CD14-positive monocyte (primary cell): ENCODE measurements around the gene ZNF592. TPM values are rescaled to one million over a fixed set of nuclear protein-coding genes. Genes with fewer than 3 reads are reported as not detected.

Experiments used
- DNase-seq, 3 donors: peaks; one replicate each; pipeline ENCODE4 v3.0.0-alpha.2; 2011 to 2022
- H2AFZ ChIP-seq: 2 replicates; pipeline ENCODE4 v1.6.0; 2012; ENCODE audit warnings: mild to moderate bottlenecking, low read depth, low read length, inconsistent platforms; ENCODE audit not compliant: insufficient read depth, poor library complexity, severe bottlenecking
- H3K27ac ChIP-seq, 2 donors: 1 replicate in 1 of 2; 2 replicates in 1 of 2; pipeline ENCODE4 v1.5.1; 2012 to 2013; ENCODE audit warnings: low read length in 2 of 2, control low read depth in 1 of 2, inconsistent platforms in 1 of 2, low read depth in 1 of 2, mild to moderate bottlenecking in 1 of 2
- H3K27me3 ChIP-seq, 2 donors: one replicate each; pipeline versions ENCODE4 v1.6.0 to v1.6.1; 2011 to 2013; ENCODE audit warnings: low read length in 2 of 2; ENCODE audit not compliant: control insufficient read depth in 2 of 2, insufficient read depth in 2 of 2
- H3K36me3 ChIP-seq, 2 donors: replicated peaks in 1 of 2; 1 replicate in 1 of 2; 2 replicates in 1 of 2; pipeline versions ENCODE4 v1.5.1 to v1.6.1; 2012 to 2013; ENCODE audit warnings: low read length in 2 of 2, control low read depth in 1 of 2, inconsistent platforms in 1 of 2, mild to moderate bottlenecking in 1 of 2; ENCODE audit not compliant: insufficient read depth in 2 of 2, control insufficient read depth in 1 of 2
- H3K4me1 ChIP-seq, 2 donors: 1 replicate in 1 of 2; 2 replicates in 1 of 2; pipeline versions ENCODE4 v1.5.1 to v1.6.1; 2012 to 2013; ENCODE audit warnings: low read length in 2 of 2, control low read depth in 1 of 2, inconsistent platforms in 1 of 2, mild to moderate bottlenecking in 1 of 2, moderate library complexity in 1 of 2; ENCODE audit not compliant: insufficient read depth in 2 of 2, control insufficient read depth in 1 of 2
- H3K4me2 ChIP-seq: replicated peaks from 2 replicates; pipeline ENCODE3; 2012; ENCODE audit warnings: low read length, moderate library complexity, mild to moderate bottlenecking; ENCODE audit not compliant: poor library complexity, severe bottlenecking; ENCODE audit errors: extremely low read depth
- H3K4me3 ChIP-seq, 3 experiments: fragments of 200-600 bp in 1 of 3; sonication (generic) in 1 of 3; replicated peaks in 1 of 3; 1 replicate in 2 of 3; 2 replicates in 1 of 3; pipeline ENCODE4 v1.5.1; 2011 to 2013; ENCODE audit warnings: low read length in 3 of 3, mild to moderate bottlenecking in 3 of 3, control low read depth in 2 of 3, low read depth in 2 of 3, inconsistent platforms in 1 of 3, moderate library complexity in 1 of 3
- H3K79me2 ChIP-seq: 2 replicates; pipeline ENCODE4 v1.6.0; 2012; ENCODE audit warnings: mild to moderate bottlenecking, control low read depth, inconsistent platforms, low read length, moderate library complexity; ENCODE audit not compliant: insufficient read depth
- H3K9ac ChIP-seq: 2 replicates; pipeline ENCODE4 v1.6.0; 2017; ENCODE audit warnings: low read length, mild to moderate bottlenecking; ENCODE audit not compliant: insufficient read depth, poor library complexity, severe bottlenecking
- H3K9me3 ChIP-seq, 2 donors: replicated peaks in 1 of 2; 1 replicate in 1 of 2; 2 replicates in 1 of 2; pipeline versions ENCODE4 v1.5.1 to v1.6.1; 2012 to 2013; ENCODE audit warnings: low read length in 2 of 2, control low read depth in 1 of 2; ENCODE audit not compliant: control insufficient read depth in 1 of 2, insufficient read depth in 1 of 2
- H4K20me1 ChIP-seq: 2 replicates; pipeline ENCODE4 v1.6.0; 2012; ENCODE audit warnings: mild to moderate bottlenecking, low read length, control low read depth, moderate library complexity; ENCODE audit not compliant: insufficient read depth
- H3K27ac Mint-ChIP-seq, 7 donors: one replicate each; pipeline ENCODE4 v1.8.0; 2020; ENCODE audit warnings: mild to moderate bottlenecking in 7 of 7, mixed read lengths in 7 of 7, moderate library complexity in 6 of 7, inconsistent platforms in 2 of 7
- H3K27me3 Mint-ChIP-seq, 3 donors: one replicate each; pipeline ENCODE4 v1.8.0; 2021 to 2022; ENCODE audit warnings: low read depth in 3 of 3, mild to moderate bottlenecking in 3 of 3, mixed read lengths in 3 of 3, moderate library complexity in 3 of 3, inconsistent platforms in 1 of 3
- H3K36me3 Mint-ChIP-seq, 2 donors: one replicate each; pipeline ENCODE4 v1.8.0; 2020; ENCODE audit warnings: mixed read lengths in 2 of 2, inconsistent platforms in 1 of 2, mild to moderate bottlenecking in 1 of 2
- H3K4me1 Mint-ChIP-seq: one replicate; pipeline ENCODE4 v1.8.0; 2020; ENCODE audit warnings: mild to moderate bottlenecking, mixed read lengths
- H3K4me3 Mint-ChIP-seq, 2 donors: one replicate each; pipeline ENCODE4 v1.8.0; 2020; ENCODE audit warnings: mild to moderate bottlenecking in 2 of 2, mixed read lengths in 2 of 2, moderate library complexity in 1 of 2
- H3K9me3 Mint-ChIP-seq, 7 donors: one replicate each; pipeline ENCODE4 v1.8.0; 2020 to 2022; ENCODE audit warnings: mixed read lengths in 7 of 7, mild to moderate bottlenecking in 6 of 7, moderate library complexity in 6 of 7, inconsistent platforms in 2 of 7
- WGBS: methylation state at CpG from one replicate; pipeline ENCODE4 v1.1.5; 2013; ENCODE audit warnings: missing lambda C conversion rate; ENCODE audit not compliant: insufficient coverage; 5-methylcytosine and 5-hydroxymethylcytosine counted together
- intact Hi-C, 2 donors: fragments of 100-400 bp; cut with micrococcal nuclease; formaldehyde crosslinking; loops; one replicate each; pipeline versions ENCODE4 v1.15.0 to v1.15.1; 2023
- polyA plus RNA-seq, 3 donors: library from polyadenylated mRNA; depleted of rRNA in 1 of 3; unstranded in 2 of 3; stranded (reverse) in 1 of 3; fragments of 300-500 nt in 2 of 3; fragments of >200 nt in 1 of 3; fragmentation: Illumina TruSeq in 2 of 3; gene quantifications; 1 replicate in 2 of 3; 2 replicates in 1 of 3; pipeline ENCODE4 v1.2.3, GENCODE V29; 2012 to 2021
- TF ChIP-seq, protein P1 (sequence below): fragments of 200-600 bp; IDR thresholded peaks from one replicate; pipeline ENCODE4 v1.8.0; 2022; ENCODE audit warnings: antibody characterized with exemption, mild to moderate bottlenecking

The ZNF592 gene
- polyA plus RNA-seq, 3 donors = 2.8 to 43.6 (median 5.0) TPM

DNA sequence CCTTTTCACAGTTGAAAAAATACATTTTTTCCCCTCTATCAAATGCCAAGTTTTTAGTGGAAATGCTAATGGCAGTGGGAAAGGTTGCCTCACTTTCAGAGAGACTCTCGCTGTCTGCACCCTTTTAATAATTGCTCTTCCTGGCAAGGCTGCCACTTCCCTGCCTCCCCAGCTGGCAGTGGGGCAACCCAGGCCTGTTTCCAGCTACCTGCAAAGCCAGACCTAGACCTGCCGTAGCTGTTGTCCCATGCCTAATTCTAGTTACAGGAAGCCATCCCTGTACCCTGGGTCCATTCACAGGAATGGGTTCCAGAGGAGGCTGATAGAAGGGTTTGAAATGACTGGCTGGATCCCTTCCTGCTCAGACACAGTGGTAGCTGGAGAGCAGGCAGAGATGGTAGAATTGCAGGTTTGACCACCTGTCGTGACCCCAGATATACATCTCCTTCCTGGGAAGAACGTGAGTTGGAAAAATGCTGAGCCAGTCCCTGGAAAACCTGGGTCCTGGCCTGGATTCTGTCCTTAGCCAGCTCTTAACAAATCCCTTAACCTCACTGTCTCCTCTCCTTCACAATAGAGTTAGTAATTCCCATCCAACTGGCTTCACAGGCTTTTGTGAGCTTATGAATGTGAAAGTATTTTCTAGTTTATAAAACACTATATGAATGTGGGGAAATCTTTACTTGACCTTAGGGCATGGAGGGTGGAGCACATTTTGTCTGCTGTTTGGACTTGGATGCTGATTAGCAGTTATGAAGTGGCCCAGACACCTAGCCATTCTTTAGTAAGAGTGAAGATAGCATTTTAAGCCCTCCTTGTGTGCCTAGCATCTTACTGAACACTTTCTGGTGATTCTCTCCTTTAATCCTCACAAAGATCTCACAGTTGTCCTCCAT lies 55.9 kb downstream of the ZNF592 start:
- H3K27me3 ChIP-seq = no peaks in the 10 kb centered on the region
- H2AFZ ChIP-seq = no peak overlapping the region
- H3K4me1 ChIP-seq = no peaks in the 10 kb centered on the region
- peaks cover 3% of the 10 kb centered on the region for H3K79me2 ChIP-seq
- no peak overlapping the region for H3K4me2 ChIP-seq
- no peaks in the 10 kb centered on the region for H3K9me3 ChIP-seq
- H3K27ac ChIP-seq = no peak overlapping the region
- peaks cover 59 to 82% of the 10 kb centered on the region in 2 donors for H3K36me3 Mint-ChIP-seq
- H3K4me1 Mint-ChIP-seq = no peaks in the 10 kb centered on the region
- 93% methylated on average over 2 of the region's 4 CpGs for WGBS
- H3K9ac ChIP-seq = no peak overlapping the region
- H3K4me3 Mint-ChIP-seq = no peak overlapping the region
- no peak for DNase-seq
- TF ChIP-seq, protein P1, sequence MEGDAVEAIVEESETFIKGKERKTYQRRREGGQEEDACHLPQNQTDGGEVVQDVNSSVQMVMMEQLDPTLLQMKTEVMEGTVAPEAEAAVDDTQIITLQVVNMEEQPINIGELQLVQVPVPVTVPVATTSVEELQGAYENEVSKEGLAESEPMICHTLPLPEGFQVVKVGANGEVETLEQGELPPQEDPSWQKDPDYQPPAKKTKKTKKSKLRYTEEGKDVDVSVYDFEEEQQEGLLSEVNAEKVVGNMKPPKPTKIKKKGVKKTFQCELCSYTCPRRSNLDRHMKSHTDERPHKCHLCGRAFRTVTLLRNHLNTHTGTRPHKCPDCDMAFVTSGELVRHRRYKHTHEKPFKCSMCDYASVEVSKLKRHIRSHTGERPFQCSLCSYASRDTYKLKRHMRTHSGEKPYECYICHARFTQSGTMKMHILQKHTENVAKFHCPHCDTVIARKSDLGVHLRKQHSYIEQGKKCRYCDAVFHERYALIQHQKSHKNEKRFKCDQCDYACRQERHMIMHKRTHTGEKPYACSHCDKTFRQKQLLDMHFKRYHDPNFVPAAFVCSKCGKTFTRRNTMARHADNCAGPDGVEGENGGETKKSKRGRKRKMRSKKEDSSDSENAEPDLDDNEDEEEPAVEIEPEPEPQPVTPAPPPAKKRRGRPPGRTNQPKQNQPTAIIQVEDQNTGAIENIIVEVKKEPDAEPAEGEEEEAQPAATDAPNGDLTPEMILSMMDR = no peak
- peak overlapping the region in 3 of 7 donors; percentile 7 to 55 (median 33) for H3K27ac Mint-ChIP-seq
- no peaks in the 10 kb centered on the region for H3K9me3 Mint-ChIP-seq
- H3K27me3 Mint-ChIP-seq = no peaks in the 10 kb centered on the region
- H3K4me3 ChIP-seq = no peak overlapping the region
- intact Hi-C loops = no loop called here
- H3K36me3 ChIP-seq = peaks cover 62 to 69% of the 10 kb centered on the region in 2 donors
- peaks cover 56% of the 10 kb centered on the region for H4K20me1 ChIP-seq

DNA sequence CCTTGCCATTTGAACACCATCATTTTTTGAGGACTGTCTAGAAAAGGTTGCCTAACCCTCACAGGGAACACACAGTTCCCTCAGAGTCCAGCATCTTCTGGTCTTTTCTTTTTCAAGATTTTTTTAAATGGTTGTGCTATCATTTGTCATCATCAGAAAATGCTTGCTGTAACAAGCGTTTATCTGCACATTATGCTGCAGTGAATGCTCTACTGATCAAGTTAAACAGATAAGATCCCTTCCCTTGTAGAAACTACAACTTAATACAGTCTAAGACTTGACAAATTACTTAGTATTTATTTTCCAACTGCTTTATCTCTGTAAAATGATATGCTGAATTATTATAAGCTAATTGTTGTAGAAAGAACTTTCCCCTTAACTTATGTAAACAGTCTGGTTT lies 56.8 kb downstream of the ZNF592 start:
- H3K27ac ChIP-seq = peak overlapping the region in 1 of 2 donors; percentile 28
- H3K4me1 ChIP-seq = no peaks in the 10 kb centered on the region
- no CpG with 5 or more reads among the region's 1 CpG for WGBS
- H3K9ac ChIP-seq = no peak overlapping the region
- H3K9me3 ChIP-seq = no peaks in the 10 kb centered on the region
- intact Hi-C loops = no loop called here
- Mint-ChIP-seq H3K36me3 (peaks cover 51 to 74% of the 10 kb centered on the region in 2 donors), H3K27ac (peak overlapping the region in 1 of 7 donors; percentile 22), H3K4me3 (no peak overlapping the region), H3K9me3 (no peaks in the 10 kb centered on the region), H3K4me1 (no peaks in the 10 kb centered on the region), H3K27me3 (no peaks in the 10 kb centered on the region)
- H3K79me2 ChIP-seq = no peaks in the 10 kb centered on the region
- H3K36me3 ChIP-seq = peaks cover 53 to 59% of the 10 kb centered on the region in 2 donors
- H3K4me3 ChIP-seq = no peak overlapping the region
- TF ChIP-seq, protein P1 = no peak
- no peak for DNase-seq
- H2AFZ ChIP-seq = no peak overlapping the region
- no peak overlapping the region for H3K4me2 ChIP-seq
- H3K27me3 ChIP-seq = no peaks in the 10 kb centered on the region
- H4K20me1 ChIP-seq = peaks cover 52% of the 10 kb centered on the region
